Breast epithelium (tissue), 4 donors: ENCODE data around the gene MPG. TPM values are rescaled to one million over a fixed set of nuclear protein-coding genes. Genes with fewer than 3 reads are reported as not detected.
A peak's percentile ranks its signal among the peaks of the same experiment; 100 is the strongest.

Experiments
- DNase-seq, 2 donors: peaks; one replicate each; pipeline ENCODE4 v3.0.0-alpha.2; 2019; ENCODE audit warnings: low spot score in 2 of 2
- H3K27ac ChIP-seq, 2 donors: fragments of 200-600 bp; sonication (generic) in 1 of 2; one replicate each; pipeline ENCODE4 v1.5.1; 2016 to 2019; ENCODE audit warnings: mild to moderate bottlenecking in 1 of 2
- H3K27me3 ChIP-seq, 2 donors: fragments of 200-600 bp; sonication (generic) in 1 of 2; one replicate each; pipeline versions ENCODE4 v1.5.1 to v1.6.0; 2017 to 2019; ENCODE audit warnings: control low read depth in 1 of 2, mild to moderate bottlenecking in 1 of 2
- H3K36me3 ChIP-seq: fragments of 200-600 bp; one replicate; pipeline ENCODE4 v1.5.1; 2019
- H3K4me1 ChIP-seq, 2 donors: fragments of 200-600 bp; sonication (generic); one replicate each; pipeline ENCODE4 v1.5.1; 2016 to 2019; ENCODE audit warnings: control low read depth in 1 of 2
- H3K4me3 ChIP-seq, 3 donors: fragments of 200-600 bp; sonication (generic); 1 replicate in 2 of 3; 2 replicates in 1 of 3; pipeline ENCODE4 v1.5.1; 2016 to 2019; ENCODE audit warnings: mild to moderate bottlenecking in 3 of 3, moderate library complexity in 2 of 3
- H3K9me3 ChIP-seq, 2 donors: fragments of 200-600 bp; sonication (generic) in 1 of 2; one replicate each; pipeline ENCODE4 v1.5.1; 2016 to 2019; ENCODE audit warnings: control low read depth in 1 of 2
- CTCF ChIP-seq, 3 donors: fragments of 450-650 bp; IDR thresholded peaks; one replicate each; pipeline ENCODE4 v1.5.1; 2016 to 2017; ENCODE audit warnings: antibody characterized with exemption in 3 of 3, mild to moderate bottlenecking in 3 of 3, moderate library complexity in 3 of 3
- POLR2A ChIP-seq: fragments of 450-650 bp; IDR thresholded peaks from one replicate; pipeline ENCODE4 v1.6.1; 2016; ENCODE audit warnings: antibody characterized with exemption, mild to moderate bottlenecking, moderate library complexity
- POLR2AphosphoS5 ChIP-seq, 3 donors: sonication (generic); formaldehyde crosslinking; IDR thresholded peaks; one replicate each; pipeline ENCODE4 v1.6.1; 2017; ENCODE audit warnings: antibody characterized with exemption in 3 of 3
- intact Hi-C: fragments of 100-400 bp; cut with DNase I; formaldehyde crosslinking; loops from one replicate; pipeline ENCODE4 v1.15.1; 2023; ENCODE audit warnings: low total_unique reads
- total RNA-seq, 3 donors: library from RNA; depleted of rRNA; stranded (reverse); fragments of >200 nt; gene quantifications; one replicate each; pipeline ENCODE4 v1.1.0, GENCODE V29; 2016

MPG gene
- total RNA-seq, 3 donors from 2014 or later, result 86.9 to 112 (median 89.1) TPM

DNA sequence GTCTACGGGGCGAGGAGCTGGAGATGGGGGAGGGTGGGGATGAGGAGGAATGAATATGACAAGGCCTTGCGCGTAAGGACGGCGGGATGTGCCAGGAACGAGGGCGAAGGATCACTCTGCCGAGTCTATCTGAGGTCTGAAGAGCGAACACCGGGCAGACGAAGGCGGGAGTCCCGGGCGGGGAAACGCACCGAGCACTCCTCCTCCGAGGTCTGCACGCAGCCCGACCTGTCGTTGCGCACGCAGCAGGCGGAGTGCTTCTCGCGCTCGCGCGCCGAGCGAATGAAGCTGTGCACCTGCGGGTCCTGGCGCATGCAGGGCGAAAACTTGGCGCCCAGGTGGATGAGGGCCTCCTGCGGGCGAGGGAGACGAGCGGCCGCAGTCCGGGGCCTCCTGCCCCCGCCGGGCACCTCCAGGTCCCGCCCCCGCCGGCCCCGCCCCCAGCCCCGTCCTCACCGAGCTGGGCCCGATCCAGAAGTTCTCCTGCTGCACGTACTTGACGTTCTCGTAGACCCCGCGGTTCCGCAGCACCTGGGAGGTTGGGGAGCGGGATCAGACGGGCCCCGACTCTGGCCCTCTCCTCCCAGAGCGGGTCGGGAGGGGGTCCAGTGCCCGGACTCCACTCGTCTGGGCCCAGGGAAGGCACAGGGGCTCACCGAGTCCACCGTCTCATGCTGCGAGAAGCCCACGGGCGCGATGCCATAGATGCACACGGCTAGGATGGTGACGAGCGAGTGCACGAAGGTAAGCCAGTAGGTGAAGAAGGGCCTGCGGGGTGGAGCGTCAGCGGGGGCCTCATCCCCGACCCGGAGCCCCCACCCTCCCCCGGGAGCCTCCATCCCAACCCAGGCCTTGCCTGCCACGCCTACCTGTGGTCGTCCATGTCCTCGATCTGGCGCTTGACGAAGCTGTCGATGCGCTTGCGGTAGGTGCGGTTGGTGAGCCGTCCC, 16.8 kb upstream of the MPG start:
- H3K4me1 ChIP-seq, result peaks cover 0 to 6% of the 10 kb centered on the region in 2 donors
- TF ChIP-seq CTCF (IDR thresholded peaks at IDR 0.05) (no peak), POLR2AphosphoS5 (IDR thresholded peaks at IDR 0.05) (no peak), POLR2A (no peak)
- no peak overlapping the region for H3K27ac ChIP-seq
- intact Hi-C loops, result no loop called here
- DNase-seq, result no peak
- no peak overlapping the region for H3K4me3 ChIP-seq
- peaks cover 12% of the 10 kb centered on the region for H3K36me3 ChIP-seq
- no peaks in the 10 kb centered on the region for H3K27me3 ChIP-seq
- H3K9me3 ChIP-seq, result no peaks in the 10 kb centered on the region

DNA sequence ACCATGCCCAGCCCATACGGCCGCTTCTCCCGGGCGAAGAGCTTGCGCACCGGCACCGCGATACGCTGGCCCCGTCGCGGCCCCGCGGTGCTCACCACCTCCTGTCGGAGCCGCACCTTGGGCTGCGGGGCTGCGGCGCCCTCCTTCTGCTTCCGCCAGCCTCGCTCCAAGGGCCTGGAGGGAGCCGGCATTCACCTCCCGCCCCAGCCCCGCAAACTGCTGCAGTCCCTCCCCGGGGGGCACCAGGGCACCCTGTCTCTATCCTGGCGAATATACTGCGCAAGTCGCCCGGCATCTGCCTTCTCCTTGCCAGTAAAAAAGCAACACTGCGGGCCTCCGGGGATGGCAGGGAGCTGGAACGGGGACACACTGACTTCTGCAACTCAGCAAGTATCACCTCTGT, 16.1 kb upstream of the MPG start:
- Histone ChIP-seq H3K27me3 (no peaks in the 10 kb centered on the region), H3K4me3 (no peak overlapping the region), H3K9me3 (no peaks in the 10 kb centered on the region), H3K27ac (no peak overlapping the region), H3K36me3 (peaks cover 12% of the 10 kb centered on the region), H3K4me1 (peaks cover 0 to 6% of the 10 kb centered on the region in 2 donors)
- intact Hi-C loops, result no loop called here
- DNase-seq, result no peak
- no peak for TF ChIP-seq CTCF (IDR thresholded peaks at IDR 0.05)
- TF ChIP-seq POLR2A, result no peak
- TF ChIP-seq POLR2AphosphoS5 (IDR thresholded peaks at IDR 0.05), result no peak

DNA sequence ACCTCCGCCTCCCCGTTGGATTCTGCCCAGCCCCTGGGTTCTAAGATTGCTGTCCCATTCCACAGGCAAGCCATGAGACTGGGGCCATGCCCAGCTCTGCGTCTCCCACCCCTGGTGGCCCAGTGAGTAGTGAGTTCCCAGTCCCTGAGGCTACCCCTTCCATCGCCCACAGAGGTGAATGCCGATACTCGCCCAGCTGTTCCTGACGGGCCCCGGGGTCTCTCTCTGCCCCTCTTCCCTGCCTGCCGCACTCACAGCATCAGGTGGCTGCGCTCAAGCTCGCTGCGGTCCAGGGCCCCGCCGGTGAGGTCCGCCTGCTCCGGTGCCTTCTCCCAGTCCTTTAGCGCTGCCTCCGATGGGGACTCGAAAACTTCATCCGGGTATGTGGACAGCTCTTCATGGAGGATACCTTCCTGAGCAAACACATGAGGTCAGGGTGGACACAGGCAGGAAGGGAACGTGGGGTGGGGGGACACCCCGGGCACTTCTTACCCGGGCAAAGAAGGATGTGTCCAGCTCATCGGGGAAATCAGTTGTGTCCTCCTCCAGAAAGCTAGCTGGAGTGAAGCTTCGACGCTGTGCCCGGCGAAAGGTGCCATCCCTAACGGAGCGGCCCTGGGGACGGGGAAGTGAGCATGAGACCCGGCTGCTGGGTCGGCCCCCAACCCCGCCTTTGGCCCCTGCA, 15.6 kb upstream of the MPG start:
- TF ChIP-seq POLR2AphosphoS5 (IDR thresholded peaks at IDR 0.05), result no peak
- no peak for TF ChIP-seq CTCF (IDR thresholded peaks at IDR 0.05)
- no peak for TF ChIP-seq POLR2A
- Histone ChIP-seq H3K9me3 (no peaks in the 10 kb centered on the region), H3K36me3 (peaks cover 12% of the 10 kb centered on the region), H3K4me3 (no peak overlapping the region), H3K4me1 (peaks cover 1 to 6% of the 10 kb centered on the region in 2 donors), H3K27me3 (no peaks in the 10 kb centered on the region), H3K27ac (no peak overlapping the region)
- intact Hi-C loops, result no loop called here
- no peak for DNase-seq

- TF ChIP-seq CTCF (IDR thresholded peaks at IDR 0.05) (no peak), POLR2A (no peak), POLR2AphosphoS5 (IDR thresholded peaks at IDR 0.05) (no peak)
- Histone ChIP-seq H3K9me3 (no peaks in the 10 kb centered on the region), H3K27ac (peak overlapping the region in 1 of 2 donors; percentile 43), H3K27me3 (no peaks in the 10 kb centered on the region), H3K36me3 (peaks cover 12% of the 10 kb centered on the region), H3K4me3 (no peak overlapping the region), H3K4me1 (peaks cover 6% of the 10 kb centered on the region in 2 donors)
- no peak for DNase-seq
- intact Hi-C loops, result no loop called here
Observed at GRCh38 chr16:62968-63391, 15.0 kb upstream of the MPG start.

DNA sequence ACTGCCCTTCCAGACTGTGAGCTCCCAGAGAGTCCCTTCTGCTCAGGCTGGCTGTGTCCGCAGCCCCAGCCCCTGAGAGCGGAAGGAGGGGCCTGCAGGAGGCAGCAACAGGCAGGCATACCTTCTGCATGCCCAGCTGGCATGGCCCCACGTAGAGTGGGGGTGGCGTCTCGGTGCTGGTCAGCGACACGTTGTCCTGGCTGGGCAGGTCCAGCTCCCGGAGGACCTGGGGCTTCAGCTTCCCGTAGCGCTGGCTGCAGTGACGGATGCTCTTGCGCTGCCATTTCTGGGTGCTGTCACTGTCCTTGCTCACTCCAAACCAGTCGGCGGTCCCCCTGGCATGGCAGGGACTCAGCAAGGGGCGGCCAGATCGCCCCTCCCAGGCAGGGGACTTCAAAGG, 14.6 kb upstream of the MPG start:
- peaks cover 10% of the 10 kb centered on the region for H3K36me3 ChIP-seq
- no peak for DNase-seq
- intact Hi-C loops, result no loop called here

More for the DNA sequence above, 14.6 kb upstream of the MPG start:
- Histone ChIP-seq H3K27ac (peak overlapping the region in 1 of 2 donors; percentile 43), H3K4me1 (peaks cover 9 to 11% of the 10 kb centered on the region in 2 donors), H3K9me3 (no peaks in the 10 kb centered on the region), H3K4me3 (no peak overlapping the region), H3K27me3 (no peaks in the 10 kb centered on the region)
- TF ChIP-seq POLR2AphosphoS5 (IDR thresholded peaks at IDR 0.05) (no peak), CTCF (IDR thresholded peaks at IDR 0.05) (no peak), POLR2A (no peak)
